HG03060 (cell line): ENCODE results near the gene ATXN3.

Source experiments
- ATAC-seq: cut with Tn5 transposase; IDR thresholded peaks from one replicate; pipeline ENCODE4 v1.9.1; 2021; ENCODE audit warnings: low read depth, moderate number of reproducible peaks; ENCODE audit not compliant: unreplicated experiment

Gene ATXN3

DNA sequence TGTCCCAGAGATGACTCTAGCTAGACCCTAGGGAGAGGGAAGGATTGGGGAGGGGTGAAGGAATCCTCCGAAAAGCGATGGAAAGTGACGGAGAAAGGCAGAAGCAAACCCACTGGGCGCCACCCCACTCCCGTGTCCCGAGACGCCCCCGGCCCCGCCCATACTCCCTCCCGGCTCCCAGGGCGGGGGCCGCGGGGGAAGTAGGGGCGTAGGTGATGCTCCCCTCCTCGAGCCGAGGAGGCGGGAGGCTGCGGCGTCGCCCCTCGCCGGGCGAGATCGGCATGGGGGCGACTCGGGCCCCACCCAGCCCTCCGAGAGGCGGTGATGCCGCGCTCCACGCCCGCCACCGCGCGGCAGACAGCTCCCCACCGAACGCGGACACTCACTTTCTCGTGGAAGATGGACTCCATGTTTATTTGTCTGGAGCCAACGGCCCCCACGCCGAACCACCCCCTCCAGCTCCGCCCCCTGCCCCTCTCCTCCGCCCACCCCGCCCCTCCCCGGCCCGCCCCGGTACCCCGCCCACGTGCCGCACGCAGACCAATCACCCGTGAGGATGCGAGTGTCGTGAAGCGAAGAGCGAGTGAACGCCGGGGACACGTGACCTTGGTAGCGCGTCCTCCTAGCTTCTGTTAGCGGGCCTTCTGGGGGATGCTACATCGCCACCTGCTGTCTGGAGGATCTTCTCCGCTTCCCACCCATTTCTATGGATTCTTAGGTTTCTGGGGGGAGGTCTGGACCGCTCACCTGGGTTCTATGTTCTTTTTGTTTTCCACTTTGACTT, at the start of gene ATXN3:
ATXN3 (minus strand) TSS at position 440 of the 784 bp plus-strand sequence; CDS start at position 410, 30 bp downstream.
- ATAC-seq = peak; percentile 89

DNA sequence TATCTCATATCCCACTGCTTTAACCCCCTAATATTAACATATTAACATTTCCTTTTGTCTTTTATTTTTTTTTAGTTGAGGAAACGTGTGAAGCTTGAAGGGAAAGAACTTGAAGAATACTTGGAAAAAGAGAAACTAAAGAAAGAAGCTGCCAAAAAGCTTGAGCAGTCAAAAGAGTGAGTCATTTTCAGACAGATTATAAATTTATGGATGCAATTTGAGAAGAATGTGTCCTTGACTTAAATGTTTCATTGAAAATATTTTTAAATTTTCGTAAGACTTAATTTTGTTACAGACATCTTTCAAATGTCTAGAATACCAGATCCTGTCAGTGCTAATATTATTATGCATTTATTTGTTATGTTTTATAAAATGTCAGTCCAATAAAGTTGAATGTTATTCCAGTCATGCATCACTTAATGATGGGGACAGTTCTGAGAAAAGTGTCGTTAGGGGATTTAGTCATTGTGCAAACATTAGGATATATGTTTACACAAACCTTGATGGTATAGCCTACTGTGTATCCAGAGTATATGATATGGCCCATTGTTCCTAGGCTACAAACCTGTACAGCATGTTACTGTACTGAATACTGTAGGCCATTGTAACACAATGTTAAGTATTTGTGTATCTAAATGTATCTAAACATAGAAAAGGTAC, 48.0 kb upstream of the ATXN3 start:
- ATAC-seq = no peak

DNA sequence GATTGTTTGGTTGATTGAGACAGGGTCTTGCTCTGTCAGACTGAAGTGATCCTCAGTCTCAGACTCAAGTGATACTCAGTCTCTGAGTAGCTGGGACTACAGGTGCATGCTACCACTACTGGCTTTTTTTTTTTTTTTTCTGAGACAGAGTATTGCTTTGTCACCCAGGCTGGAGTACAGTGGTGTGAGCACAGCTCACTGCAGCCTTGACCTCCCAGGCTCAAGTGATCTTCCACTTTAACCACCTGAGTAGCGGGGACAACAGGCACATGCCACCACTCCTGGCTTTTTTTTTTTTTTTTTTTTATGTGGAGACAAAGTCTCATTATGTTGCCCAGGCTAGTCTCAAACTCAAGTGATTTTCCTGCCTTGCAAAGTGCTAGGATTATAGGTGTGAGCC, 47.2 kb upstream of the ATXN3 start:
- no peak for ATAC-seq

DNA sequence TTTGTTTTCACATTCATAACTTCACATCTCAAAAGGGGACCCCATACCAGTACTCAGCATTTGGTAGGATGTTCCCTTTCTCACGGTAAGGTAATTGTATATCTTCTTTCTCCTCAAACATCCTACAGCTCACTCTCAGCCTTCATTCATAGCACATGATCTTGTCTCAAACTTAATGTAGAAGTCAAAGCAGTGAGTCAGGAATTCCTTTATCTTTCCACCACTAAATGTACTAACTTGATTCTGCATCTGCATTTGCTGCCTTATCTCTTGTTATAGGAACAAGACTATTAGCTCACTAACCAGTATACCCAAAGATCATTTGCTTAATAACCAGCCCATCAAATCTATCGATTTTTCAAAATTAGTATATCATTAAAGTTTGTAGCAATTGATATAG, 38.3 kb upstream of the ATXN3 start:
- ATAC-seq = no peak

DNA sequence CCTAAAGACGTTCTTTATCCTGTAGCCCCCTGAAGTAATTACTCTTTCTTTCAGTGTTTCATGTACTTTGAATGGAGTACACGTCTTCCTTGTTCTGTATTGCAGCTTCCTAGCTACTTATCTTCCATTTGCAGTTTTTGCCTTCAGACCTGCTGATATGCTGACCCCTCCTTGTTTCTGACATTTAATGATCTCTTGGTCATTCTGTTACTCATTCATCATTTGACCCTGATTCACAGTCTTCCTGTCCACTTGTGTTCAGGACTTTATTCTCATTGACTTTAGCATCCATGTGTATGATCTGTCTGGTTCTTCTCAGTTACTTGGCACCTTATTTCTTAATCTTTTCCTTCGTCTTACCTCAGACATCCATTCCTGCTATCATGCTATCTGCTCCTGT, 37.6 kb upstream of the ATXN3 start:
- no peak for ATAC-seq

DNA sequence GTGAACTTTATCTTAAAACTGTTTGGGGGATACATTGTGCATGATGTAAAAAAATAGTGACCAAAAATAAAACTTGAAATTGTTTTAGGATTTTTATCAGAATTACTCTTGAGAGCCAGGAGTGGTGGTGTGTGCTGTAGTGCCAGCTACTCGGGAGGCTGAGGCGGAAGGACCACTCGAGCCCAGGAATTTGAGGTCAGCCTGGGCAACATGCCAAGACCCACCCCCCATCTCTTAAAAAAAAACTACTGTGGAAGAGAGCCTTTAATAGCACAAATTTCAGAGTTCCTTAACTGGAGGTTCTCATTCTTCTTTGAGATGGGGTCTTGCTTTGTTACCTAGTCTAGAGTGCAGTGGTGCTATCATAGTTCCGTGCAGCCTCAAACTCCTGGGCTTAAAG, 36.9 kb upstream of the ATXN3 start:
- no peak for ATAC-seq

DNA sequence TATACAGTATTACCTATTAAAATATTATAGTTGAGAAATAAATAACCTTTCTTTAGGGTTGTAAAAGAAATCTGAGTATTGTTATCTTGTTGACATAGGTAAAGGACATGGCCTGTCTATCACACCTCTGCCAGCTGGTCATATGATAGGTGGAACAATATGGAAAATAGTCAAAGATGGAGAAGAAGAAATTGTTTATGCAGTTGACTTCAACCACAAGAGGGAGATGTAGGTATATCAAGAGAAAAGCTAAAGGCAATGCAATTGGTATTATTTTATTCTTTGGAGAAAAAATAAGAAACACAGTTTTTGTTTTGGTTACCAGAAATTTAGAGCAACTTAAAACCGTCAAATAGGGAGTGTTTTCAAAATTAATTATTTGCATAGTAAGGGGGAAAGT, 28.9 kb upstream of the ATXN3 start:
- ATAC-seq = no peak

DNA sequence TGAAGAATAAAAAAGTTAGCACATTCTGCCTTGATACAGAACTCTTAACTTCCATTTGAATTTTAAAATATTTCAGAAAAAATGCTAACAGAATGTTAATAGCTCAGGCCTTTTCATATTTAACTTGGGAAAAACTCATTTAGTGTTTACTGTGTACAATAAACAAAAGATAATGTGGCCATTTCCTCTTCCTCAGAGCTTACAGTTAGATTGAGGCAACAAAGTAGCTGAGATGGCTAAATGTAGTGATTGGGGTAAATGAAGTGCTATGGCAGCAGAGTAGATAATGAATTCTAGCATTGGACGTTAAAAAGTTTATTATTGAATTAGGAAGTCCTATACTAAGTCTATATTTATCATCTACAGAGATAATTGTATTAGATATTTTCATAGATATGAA, 28.1 kb upstream of the ATXN3 start:
- no peak for ATAC-seq

DNA sequence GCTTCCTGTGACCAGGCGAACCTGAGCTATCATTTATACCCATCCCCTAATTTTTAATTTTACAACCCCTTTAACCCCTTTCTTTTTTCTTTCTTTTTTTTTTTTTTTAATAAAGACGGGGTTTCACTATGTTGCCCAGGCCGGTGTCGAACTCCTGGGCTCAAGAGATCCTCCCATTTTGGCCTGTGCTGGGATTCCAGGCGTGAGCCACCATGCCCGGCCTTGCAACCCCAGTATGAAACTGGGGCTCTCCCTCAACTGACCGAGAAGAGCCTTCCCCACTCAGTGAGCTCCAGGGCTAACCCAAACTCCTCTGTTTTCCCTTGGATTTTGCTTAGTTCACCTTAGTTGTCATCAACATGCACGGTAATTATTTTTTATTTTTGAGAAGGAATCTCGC, 16.4 kb upstream of the ATXN3 start:
- no peak for ATAC-seq

DNA sequence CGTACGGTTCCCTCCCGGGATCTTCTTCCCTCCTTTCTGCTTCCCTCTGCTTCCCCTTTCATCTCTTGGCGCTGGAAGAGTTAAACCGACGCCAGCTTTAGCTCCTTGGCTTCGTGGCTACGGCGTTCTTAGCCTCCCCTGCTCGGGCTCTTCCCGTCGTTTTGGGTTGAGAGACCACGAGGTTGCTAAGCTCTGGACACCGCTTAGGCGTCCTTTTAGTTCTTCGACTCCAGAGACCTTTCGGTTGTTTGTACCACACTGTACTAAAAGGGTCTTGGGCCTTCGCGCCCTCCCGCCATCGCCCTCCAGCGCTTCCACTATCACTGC, 15.9 kb upstream of the ATXN3 start:
- no peak for ATAC-seq

DNA sequence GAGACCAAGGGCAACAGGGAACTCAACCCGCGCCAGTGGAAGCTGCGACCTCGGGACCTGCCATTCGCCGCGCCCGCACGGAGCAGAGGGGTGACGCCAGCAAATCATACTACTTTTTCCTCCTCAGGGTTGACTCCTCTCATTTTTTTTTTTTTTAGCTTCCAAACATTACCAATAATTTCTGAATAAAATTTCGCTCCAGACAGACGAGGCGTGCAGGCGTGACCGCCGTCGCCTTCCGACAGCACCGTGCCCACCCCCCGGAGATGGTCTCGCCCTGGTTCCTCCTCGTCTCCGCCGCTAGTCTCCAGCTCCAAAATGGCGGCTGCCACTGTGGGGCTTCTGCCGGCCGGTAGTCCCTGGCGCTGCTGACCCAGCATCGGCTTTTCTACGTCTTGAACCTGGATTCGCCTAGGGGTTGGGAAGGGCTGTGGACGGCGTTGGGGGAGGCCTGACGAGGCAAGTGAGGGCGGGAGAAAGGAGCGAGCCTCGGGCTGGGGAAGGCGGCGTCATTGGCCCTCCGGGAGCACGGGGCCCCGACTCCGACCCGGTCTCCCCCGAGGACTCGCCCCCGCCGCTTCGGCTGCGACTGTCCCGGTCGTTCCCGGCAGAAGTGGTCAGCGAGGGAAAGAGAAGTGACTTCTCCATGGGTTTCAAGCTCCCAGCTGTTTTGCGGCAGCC, 15.4 kb upstream of the ATXN3 start, which contains the start of the genes CPSF2 and NDUFB1:
CPSF2 (plus strand) TSS at position 300 of the 681 bp plus-strand sequence. CDS start 9,016 bp downstream, outside the sequence.
NDUFB1 (minus strand) TSS at position 37 of the 681 bp plus-strand sequence. CDS start 4,069 bp downstream, outside the sequence.
- ATAC-seq = peak; percentile 74

DNA sequence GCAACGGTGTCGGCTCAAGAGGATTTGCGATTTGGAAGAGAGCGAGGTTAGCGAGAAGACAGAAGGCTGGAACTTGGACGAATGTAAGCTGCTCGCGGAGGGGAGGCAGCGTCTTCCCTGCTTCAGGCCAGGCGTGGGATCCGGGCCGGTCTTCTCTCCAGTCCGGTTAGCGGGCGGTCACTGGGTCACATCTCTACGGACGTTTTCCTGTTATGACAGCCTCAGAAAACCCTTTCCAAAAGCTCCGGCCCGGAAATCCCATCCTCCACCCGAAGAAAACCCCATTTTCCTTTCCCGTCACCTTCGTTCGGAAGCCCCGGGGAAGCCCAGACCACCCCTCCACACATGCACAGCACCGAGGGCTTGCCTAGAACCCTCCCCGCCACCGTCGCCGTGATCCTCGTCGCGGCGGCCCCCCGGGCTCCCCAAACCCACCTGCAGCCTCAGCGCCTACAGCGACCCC, 14.9 kb upstream of the ATXN3 start:
- no peak for ATAC-seq

DNA sequence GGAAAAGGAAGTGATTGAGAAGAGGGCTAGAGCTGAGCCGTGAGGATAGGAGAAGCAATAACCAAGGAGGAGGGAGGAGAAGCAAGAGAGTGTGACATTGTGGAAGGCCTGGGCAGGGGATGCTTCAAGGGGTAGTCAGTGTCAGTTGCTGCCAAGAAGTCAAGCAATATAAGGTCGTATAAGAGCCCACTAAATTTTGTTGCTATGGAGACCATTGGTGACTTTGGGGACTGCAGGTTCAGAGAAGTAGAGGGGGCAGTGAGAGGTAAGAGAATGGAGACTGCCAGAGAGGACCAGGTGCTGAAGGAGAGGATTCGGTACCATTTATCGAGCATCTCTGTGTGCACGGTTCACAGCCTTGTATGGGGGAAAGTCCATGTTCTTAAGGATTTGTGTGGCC, 3.1 kb upstream of the ATXN3 start:
- no peak for ATAC-seq

DNA sequence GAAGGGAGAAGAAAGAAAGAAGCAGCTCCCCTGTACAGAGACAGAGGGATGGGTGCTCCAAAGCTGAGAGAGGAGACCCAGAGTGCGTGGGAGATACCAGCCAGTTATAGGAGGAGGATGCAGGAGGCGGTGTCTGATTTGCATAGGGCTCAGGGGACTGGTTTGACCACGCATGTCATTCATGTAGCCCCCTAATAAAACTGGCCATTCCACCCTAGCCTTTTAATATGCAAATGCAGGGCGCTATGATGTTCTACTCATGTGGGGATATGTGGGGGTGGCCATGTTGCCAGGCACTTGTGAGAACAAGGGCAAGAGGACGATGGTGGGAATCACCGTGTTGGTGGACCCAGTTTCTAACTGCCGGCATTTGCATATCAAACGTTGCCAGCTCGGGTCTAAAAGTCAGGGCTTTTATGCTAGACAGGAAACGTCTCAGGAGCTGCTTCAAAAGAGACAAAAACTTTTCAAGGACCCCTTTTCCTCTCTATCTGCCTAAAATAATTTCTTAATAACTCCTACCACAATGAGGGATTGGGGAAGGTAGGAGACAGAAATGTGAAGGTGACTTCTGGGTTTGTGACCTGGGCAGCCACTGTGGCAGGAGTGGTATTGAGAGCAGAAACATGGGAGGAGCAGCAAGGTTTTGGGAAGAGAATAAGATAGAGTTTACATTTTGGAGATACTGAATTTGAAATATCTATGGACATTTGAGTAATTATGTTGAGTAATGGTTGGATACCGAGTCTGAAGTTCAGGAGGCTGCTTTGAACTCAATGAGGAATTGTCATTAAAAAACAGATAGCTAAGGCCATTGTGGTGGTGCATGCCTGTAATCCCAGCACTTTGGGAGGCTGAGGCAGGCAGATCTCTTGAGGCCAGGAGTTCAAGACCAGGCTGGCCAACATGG, 2.2 kb upstream of the ATXN3 start:
- ATAC-seq = no peak

DNA sequence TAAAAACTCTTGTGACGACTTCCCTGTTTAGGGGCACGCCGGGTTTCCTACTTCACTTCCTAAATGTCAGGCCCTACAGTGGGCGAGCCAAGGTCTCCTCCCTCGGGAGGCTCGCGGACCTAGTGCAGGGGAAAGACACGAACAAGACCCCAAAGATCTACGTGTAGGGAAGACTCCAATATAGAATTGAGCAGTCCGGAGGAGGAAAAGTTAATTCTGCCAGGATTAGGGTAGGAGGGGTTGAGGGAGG, 564 bp downstream of the ATXN3 start:
- ATAC-seq = no peak

DNA sequence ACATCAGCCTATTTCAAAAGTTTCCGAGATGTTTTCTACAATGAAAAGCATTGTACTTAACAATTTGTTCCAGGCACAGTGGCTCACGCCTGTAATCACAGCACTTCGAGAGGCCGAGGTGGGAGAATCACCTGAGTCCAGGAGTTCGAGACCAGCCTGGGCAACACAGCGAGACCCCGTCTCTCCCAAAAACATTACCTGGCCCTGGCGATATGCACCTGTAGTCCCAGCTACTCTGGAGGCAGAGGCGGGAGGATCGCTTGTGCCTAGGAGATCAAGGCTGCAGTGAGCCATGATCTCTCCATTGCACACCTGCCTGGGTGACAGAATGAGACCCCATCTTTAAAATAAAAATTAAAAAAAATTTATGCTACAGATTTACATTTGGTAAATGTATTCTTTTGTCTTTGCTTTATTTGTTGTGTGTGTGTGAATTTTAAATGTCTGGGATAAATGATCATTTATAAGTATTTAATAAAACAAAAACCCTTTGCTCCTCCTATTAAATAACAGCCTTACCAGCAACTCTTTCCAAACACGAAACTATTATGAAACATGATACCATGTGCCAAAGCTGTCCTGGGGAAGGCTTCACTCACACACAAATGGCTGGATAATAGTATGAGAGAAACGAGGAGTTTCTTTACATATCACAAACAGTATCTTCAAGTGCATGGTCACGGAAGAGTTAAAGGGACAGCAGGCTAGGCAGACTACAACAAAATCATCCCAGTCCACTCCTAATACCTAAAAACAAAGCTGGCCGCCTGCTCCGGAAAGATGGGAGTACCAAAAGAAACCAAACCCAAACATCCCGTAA, 1.1 kb downstream of the ATXN3 start:
- ATAC-seq = no peak

DNA sequence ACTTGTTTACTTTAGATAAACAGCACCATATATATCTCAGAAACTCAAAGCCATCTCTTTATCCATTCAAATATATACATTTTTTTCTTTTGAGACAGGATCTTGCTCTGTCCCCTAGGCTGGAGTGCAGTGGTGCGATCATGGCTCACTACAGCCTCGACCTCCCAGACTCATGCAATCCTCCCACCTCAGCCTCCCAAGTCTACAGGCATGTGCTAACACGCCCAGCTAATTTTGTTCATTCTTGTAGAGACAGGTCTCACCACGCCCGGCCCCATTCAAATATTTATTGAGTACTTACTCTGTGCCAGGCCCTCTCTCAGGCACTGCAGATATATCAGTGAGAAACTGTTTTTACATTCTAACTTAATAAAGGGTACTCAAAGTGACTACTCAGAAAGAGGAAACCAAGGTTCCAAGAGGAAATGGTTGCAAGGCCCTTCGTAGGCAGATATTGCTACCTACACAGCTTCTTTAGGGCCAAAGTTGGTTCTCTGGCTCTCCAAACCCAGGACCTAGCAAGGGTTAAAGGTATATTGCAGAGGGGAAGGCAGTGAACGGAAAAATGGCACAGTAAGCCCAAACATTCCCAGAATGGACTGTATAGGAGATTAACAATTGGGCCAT, 2.9 kb downstream of the ATXN3 start:
- no peak for ATAC-seq

DNA sequence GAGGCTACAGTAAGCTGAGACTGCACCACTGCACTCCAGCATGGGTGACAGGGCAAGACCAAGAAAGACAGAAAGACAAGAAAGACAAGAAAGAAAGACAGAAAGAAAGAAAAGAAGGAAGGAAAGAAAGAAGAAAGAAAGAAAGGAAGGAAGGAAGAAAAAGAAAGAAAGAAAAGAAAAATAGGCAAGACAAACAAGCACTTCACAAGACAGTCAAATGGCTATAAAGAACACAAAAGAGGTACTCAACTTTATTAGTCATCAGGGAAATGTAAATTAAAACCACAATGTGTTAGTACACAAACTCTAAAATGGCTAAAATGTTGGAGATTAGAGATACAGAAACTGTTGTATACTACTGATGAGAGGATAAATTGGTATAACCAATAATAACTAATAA, 6.6 kb downstream of the ATXN3 start:
- no peak for ATAC-seq

DNA sequence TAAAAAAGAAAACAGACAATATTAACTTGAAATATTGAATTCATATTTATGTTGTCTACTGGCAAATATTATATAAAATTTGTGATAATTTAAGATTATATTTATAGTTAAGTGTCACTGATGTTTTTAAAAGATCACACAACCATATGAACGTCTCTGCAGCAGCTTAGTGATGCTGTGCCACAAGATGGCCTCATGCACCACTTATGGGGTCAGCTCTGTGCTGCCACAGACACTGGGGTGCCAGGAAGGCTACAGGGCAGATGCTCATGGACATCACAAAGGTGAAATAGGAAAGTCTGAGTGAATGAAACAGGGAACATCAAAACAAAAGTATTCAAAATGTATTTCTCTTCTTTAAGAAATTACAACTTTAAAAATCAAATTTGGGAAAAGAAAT, 13.1 kb downstream of the ATXN3 start:
- no peak for ATAC-seq
